ENCODE data around the gene C6orf52. TPM values are rescaled to one million over a fixed set of nuclear protein-coding genes. Genes with fewer than 3 reads are reported as not detected.
"Not testable (repeated sequence)": the region's sequence is repeated elsewhere in the genome, so short reads cannot be mapped to it uniquely, and the experiment has no call there.

Gene C6orf52
- total RNA-seq, result not detected

DNA sequence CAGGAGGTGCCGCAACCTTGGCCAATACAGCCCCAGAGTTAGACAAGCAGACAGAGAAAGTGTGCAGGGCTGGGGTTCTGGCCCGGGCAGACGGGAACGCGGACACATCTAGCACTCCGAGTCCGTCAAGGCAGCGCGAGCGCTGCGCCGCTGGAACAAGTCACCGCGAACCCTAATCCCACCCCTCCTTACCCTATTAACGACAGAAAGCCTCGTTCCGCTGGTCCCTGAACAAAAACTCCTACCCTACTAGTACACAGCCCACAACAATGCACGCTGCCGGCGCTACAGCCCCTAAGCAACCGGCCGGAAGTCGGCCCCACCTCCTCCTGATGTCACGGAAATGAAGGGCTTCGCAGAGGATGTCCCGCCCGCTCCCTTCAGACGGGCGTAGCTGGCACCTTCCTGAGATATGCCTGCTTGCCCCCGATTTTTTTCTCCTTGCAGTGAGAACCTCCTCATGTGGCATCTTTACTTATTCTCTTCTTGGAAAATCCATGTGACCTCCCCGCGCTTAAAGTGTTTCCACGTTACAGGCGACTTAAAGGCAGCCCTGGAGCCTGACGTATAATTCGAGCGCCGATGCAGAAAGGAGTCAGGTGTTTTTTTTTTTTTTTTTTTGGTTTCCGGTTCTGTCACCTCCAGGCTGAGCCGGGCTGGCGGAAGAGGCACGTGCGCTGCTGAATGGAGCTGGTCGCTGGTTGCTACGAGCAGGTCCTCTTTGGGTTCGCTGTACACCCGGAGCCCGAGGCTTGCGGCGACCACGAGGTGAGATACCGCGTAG lies at the start of gene C6orf52, which contains the start of gene PAK1IP1:
TSS of gene C6orf52 (minus strand) at position 315 of the 784 bp plus-strand sequence. CDS start 7,066 bp downstream, outside the sequence.
TSS of gene PAK1IP1 (plus strand) at position 671 of the 784 bp plus-strand sequence. CDS start at position 685, 14 bp downstream.
- DNase-seq, result peak; percentile 94

DNA sequence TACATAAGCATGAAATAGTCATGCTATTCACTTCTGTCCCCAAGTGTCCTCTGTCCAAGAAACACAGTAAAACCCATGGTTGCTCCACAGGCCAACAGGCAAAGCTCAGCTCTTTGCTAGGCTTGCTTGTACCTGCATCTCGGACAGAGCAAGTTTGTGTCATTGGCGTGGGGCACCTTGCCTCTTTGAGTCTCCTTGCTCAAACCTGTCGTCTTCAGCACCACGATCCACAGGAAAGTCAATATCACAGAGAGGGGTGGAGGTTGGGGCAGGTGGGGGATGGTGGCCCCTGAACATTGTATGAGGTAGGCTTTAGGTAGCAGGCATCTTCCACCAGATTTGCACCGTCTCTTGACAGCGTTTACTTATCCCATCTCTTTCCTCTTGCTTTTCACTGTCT lies 49.1 kb upstream of the C6orf52 start:
- DNase-seq, result no peak

DNA sequence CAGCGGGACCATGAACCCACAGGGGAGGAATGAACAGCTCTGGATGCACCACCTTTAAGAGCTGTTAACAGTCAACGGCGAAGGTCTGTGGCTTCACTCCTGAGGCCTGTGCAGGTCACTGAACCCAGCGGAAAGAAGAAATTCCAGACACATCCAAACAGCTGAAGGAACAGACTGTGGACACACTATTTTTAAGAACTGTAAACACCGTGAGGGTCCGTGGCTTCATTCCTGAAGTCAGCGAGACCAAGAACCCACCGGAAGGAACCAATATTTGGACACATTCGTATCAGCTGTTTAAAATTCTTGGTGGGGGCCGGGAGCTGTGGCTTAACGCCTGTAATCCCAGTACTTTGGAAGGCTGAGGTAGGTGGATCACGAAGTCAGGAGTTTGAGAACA lies 47.8 kb upstream of the C6orf52 start:
- no peak for DNase-seq

DNA sequence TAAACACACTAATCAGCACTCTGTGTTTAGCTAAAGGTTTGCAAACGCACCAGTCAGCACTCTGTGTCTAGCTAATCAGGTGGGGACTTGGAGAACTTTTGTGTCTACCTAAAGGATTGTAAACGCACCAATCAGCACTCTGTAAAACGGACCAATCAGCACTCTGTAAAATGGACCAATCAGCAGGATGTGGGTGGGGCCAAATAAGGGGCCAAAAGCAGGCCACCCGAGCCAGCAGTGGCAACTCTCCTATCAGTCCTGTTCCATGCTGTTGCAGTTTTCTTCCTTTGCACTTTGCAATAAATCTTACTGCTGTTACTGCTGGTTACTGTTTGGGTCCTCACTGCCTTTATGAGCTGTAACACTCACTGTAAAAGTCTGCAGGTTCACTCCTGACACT lies 47.2 kb upstream of the C6orf52 start:
- not testable (repeated sequence) for DNase-seq

DNA sequence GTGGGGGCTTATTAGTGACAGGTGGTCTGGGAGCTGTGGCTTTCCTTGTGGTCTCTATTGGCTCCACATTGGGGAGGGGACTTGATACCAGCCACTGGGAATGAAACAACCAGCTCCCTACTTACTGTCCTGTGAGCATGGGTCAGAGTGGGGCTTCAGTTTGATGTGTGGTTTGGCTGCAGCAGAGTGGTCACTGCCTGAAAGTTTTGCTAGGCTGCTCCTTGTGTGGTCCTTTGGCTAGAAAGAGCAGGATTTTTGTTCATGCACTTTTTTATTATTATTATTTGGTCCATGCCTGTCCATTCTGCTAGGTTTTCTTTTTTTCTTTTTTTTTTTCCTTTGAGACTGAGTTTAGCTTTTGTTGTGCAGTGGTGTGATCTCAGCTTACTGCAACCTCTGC lies 45.6 kb upstream of the C6orf52 start:
- DNase-seq, result no peak

DNA sequence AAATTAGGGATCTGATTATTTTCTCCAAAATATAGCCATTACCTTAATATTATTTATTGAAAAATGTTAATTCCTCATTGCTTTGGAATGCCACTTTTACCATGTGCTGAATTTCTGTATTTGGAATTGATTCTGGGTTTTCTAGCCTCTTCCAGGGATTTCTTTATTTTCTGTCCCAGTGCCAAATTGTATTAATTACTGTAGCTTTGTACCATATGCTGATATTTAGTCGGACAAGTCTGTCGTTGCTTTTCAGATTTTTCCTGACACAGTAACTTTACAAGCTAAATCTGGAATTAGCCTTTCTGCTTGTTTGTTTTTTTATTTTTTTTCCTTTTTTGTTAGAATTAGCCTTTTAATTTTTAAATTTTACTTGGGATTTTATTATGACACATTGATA lies 42.3 kb upstream of the C6orf52 start:
- no peak for DNase-seq

DNA sequence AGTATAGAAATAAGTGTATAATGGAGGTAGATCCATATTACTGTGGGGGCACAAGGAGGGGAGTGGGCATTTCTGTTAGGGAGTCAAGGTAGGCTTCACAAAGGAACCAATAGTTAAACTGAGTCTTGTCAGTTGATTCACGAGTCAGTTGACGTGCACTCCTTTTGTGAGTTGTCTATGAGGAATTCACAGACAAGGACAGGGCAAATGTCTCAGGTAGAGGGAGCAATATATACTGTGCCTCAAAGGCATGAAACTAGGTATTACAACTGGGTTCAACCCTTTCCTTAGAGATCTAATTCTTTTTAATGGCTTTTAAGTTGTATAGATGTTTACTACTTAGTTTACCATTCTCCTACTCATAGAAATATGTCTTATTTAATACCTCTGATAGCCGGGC lies 39.4 kb upstream of the C6orf52 start:
- DNase-seq, result no peak

DNA sequence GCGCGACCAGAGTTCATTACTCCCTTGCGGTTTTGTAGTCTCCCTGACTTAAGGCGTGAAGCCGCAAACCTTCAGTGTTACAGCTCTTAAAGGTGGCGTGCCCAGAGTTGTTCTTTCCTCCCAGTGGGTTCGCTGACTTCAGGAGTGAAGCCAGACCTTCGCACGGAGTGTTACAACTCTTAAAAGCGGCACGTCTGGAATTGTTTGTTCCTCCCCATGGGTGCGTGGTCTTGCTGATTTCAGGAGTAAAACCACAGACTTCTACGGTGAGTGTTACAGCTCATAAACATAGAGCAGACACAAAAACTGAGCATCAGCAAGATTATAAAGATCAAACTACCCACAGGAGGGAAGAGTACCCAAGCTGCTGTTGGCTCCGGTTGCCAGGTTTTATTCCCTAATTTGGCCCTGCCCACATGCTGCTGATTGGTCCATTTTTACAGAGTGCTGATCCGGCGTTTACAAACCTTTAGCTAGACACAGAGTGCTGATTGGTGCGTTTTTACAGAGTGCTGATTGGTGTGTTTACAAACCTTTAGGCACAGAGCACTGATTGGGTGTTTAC lies 38.8 kb upstream of the C6orf52 start:
- no peak for DNase-seq

DNA sequence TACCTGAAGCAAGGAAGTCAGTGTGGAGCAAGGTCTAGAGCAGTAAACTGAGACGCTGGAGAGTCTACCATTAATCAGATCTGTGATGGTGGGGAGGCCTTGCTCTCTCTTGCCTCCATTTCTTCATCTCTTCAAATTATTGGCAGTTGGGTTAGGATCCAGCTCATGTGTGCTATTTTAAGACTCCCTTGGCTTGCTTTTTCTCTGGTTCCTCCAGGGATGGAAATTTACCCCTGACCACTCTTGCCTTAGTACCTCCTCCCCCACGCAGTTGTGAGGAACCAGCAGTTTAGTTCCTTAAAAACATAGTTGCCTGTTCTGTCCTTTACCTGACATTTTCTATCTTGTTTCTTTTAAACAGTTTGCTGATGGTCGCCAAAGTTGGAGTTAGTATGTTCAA lies 35.8 kb upstream of the C6orf52 start:
- DNase-seq, result no peak

DNA sequence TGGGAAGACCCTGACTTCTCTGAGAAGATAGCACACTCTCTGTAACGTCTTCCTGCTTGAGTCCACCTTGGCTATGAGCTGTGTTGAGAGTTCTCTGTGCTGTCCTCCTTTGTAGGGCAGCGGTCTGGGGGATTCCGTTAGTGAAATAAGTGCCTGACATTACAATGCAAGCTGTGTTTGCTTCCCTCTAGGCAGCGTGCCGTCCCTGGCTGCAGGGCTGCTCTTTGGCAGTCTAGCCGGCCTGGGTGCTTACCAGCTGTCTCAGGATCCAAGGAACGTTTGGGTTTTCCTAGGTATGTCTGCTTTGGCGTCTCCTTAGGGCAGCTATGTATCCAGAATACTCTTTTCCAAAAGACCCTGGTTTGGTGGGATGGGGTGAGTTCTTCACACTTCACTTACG lies 31.3 kb upstream of the C6orf52 start:
- no peak for DNase-seq

DNA sequence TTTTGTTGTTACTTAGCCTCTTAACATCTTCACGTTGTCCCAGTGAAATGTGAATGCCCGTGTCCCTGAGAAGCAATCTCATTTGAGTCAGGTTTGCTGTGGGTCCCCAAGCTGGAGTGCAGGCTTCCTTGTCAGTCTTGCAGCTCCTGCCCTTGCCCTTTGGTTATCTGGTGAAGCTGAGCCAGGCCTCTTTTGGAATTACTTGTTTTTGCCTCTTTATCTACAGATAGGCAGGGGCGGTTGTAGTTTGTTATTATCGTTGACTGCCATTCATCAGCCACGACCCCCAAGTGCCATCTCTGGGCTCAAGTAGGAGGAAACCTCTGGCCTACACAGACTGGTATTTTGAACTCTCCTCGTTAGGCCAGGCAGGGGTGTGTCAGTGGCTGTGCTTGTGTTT lies 30.6 kb upstream of the C6orf52 start:
- no peak for DNase-seq

DNA sequence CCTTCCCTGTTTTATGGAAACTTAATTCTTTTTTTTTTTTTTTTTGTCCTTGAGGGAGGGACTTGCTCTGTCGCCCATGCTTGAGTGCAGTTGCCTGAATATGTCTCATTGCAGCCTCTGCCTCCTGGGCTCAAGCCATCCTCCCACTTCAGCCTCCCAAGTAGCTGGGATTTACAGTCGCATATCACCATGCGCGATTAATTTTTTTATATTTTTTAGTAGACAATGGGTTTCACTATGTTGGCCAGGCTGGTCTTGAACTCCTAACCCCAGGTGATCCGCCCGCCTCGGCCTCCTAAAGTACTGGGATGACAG lies 29.1 kb upstream of the C6orf52 start:
- no peak for DNase-seq

DNA sequence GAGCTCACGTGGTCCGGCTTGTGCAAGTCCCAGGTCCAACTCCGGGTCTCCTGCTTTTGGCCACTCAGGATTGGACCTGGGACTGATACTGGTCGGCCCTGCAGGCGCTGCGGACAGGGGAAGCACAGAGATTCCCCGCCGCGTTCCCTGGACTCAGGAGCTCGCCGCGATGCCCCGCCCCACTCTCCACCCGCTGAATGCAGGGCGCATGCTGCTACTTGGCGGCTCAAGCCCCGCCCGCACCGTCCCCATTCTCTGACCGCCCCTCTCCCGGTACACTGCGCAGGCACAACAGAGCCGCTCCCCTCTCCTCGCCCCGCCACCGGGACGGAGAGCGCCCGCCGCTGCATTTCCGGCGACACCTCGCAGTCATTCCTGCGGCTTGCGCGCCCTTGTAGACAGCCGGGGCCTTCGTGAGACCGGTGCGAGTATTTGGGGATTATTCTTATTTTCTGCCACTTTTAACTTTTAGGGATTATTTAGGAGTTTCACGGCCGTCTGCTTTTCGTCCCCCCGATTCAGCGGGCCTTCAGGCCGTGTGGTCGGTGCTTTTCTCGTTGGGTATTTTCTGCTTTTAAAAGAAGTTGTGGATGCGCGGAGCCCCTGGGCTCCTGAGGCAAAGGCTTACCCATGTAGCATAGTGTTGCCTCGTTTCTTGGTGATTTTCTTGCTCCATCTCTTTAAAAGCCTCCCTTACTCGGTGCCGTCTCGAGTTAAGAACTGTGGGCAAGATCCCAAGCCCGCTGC lies 28.6 kb upstream of the C6orf52 start, which contains the start of gene TMEM14C:
TSS of gene TMEM14C (plus strand) at position 251 of the 747 bp plus-strand sequence. CDS start 1,544 bp downstream, outside the sequence.
- DNase-seq, result peak; percentile 93

DNA sequence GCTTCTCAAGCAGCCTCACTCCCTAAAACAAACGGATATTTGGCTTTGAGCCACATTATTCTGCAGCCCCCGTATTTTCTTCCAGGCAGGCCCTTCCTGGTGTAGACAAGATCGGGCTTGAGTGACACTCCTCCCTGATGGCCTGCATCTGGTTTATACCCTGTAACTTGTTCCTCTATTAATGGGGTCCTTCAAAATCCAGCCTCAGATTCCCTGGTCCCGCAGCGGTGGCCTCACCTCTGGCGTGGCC lies 28.1 kb upstream of the C6orf52 start:
- DNase-seq, result peak; percentile 70

DNA sequence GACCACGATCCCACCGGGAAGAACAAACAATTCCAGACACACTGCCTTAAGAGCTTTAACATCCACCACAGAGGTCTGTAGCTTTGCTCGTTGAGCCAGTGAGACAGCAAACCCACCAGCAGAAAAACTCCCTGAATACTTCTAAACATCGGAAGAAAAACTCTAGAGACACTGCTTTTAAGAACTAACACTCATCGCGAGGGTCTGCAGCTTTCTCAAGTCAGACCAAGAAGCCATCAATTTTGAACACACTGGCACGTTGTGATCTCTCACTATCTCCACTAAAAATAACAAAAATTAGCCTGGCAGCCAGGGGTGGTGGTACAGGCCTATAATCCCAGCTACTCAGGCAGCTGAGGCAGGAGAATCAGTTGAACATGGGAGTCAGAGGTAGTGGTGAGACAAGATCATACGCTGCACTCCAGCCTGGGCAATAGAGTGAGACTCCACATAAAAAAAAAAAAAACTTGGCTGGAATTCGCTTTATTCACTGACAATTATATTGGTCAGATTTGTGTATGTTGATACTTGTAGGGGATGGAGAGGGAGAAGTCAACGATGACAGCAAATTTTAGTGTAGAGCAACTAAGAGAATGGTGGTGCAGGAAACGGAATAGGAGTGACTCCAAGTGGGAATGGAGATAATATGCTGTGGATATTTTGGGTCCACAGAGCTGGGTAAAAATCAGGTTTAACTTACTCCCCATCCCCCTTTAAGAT lies 27.6 kb upstream of the C6orf52 start:
- DNase-seq, result no peak

DNA sequence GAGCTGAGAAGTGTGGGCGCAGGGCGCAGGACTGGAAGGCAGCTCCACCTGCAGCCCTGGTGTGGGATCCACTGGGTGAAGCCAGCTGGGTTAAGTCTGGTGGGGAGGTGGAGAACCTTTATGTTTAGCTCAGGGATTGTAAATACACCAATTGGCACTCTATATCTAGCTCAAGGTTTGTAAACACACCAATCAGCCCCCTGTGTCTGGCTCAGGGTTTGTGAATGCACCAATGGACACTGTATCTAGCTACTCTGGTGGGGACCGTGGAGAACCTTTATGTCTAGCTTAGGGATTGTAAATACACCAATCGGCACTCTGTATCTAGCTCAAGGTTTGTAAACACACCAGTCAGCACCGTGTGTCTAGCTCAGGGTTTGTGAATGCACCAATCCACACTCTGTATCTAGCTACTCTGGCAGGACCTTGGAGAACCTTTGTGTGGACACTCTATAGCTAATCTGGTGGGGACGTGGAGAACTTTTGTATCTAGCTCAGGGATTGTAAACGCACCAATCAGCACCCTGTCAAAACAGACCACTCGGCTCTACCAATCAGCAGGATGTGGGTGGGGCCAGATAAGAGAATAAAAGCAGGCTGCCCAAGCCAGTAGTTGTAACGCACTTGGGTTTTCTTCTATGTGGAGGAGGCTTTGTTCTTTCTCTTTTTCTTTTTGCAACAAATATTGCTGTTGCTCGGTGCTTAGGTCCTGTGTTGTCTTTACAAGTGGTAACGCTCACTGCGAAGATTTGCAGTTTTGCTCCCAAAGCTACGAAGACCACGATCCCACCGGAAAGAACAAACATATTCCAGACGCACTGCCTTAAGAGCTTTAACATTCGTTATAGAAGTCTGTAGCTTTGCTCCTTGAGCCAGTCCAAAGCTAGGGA lies 26.8 kb upstream of the C6orf52 start:
- not testable (repeated sequence) for DNase-seq

DNA sequence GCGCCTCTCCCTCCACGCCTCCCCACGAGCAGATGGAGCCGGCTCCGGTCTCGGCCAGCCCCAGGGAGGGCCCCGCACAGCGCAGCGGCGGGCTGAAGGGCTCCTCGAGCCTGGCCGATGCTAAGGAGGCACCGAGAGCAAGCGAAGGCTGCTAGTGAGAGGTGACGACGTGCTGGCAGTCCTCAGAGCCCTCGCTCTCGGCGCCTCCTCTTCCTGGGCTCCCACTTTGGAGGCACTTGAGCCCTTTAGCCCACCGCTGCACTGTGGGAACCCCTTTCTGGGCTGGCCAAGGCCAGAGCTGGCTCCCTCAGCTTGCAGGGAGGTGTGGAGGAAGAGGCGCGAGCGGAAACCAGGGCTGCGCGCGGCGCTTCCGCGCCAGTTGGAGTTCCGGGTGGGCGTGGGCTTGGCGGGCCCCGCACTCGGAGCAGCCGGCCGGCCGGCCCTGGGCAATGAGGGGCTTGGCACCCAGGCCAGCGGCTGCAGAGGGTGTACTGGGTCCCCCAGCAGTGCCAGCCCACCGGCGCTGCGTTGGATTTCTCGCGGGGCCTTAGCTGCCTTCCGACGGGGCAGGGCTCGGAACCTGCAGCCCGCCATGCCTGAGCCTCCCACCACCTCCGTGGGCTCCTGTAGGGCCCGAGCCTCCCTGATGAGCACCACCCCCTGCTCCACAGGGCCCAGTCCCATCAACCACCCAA lies 26.0 kb upstream of the C6orf52 start:
- DNase-seq, result peak; percentile 32

DNA sequence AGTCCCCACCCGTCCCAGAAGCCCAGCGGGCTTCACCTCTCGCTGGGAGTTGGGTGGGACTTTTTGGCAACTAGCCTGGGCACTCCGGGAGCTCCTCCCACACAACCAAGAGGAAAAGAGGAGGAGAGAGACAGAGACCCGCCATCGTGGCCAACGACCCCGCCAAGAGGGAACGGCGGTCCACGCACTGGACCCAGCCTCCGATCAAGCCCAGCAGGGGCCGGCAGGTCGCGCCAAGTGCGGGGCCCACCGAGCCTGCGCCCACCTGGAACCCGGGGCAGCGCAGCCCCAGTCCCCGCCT lies 25.5 kb upstream of the C6orf52 start:
- DNase-seq, result no peak

DNA sequence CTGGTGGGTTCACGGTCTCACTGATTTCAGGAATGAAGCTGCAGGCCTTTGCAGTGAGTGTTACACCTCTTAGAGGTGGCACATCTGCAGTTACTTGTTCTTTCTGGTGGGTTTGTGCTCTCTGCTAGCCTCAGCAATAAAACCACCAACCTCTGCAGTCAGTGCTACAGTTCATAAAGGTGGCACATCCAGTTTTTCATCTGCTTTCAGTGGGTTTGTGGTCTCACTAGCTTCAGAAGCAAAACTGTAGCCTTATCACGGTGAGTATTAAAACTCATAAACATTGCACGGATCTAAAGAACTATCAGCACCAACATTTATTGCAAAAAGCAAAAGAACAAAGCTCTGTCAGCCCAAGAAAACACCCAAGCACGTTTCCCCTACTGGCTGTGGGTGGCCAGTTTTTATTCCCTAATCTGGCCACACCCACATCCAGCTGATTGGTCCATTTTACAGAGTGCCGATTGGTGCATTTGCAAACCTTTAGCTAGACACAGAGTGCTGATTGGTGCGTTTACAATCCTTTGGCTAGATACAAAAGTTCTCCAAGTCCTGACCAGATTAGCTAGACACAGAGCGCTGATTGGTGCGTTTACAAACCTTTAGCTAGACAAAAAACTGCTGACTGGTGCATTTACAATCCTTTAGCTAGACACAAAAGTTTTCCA lies 25.0 kb upstream of the C6orf52 start:
- peak; percentile 44 for DNase-seq

DNA sequence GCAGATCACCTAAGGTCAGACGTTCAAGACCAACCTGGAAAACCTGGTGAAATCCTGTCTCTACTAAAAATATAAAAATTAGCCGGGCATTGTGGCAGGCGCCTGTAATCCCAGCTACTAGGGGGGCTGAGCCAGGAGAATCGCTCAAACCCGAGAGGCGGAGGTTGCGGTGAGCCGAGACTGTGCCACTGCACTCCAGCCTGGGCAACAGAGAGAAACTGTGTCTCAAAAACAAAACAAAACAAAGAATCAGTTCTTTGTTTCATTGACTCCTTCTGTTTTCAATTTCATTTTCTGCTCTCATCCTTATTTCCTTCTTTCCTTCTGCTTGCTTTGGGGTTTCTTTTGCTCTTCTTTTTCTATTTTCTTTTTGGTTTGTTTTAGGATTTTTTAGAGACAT lies 19.5 kb upstream of the C6orf52 start:
- DNase-seq, result no peak

DNA sequence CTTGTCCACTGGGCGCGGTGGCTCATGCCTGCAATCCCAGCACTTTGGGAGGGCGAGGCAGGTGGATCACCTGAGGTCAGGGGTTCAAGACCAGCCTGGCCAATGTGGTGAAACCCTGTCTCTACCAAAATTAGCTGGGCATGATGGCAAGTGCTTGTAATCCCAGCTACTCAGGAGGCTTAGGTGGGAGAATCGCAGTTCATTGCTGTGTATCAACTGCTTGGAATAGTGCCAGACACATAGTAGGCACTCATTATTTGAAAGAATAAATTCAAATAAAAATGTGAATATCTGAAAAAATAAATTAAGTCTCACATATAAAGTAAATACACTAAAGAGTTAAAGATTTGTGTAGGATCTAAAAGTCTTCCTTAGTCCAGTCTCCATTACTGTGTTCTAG lies 2.2 kb upstream of the C6orf52 start:
- DNase-seq, result no peak

All from skin of body (tissue), 2 donors.